ENCODE results near the gene FMN2.

GRCh38 chr1:240054109-240054701, 37.5 kb upstream of the FMN2 start:
- TF ChIP-seq CTCF (IDR thresholded peaks at IDR 0.05; ENCODE audit: insufficient read depth, low read length) (no peak), POLR2AphosphoS5 (IDR thresholded peaks at IDR 0.05; ENCODE audit: low read depth) (no peak), GABPA (IDR thresholded peaks at IDR 0.05; ENCODE audit: low read depth) (no peak)
